ENCODE results near the gene PRELID3B.
A peak's percentile ranks its signal among the peaks of the same experiment; 100 is the strongest.

The PRELID3B gene

GRCh38 chr20:59069026-59069425 is 26.4 kb upstream of the PRELID3B start:
- in situ Hi-C loops (cut with HindIII; ENCODE audit: low sequenced_read_pairs), result no loop called here
- H3K4me3 ChIP-seq (ENCODE audit: low read depth, low read length), result no peak overlapping the region
- TF ChIP-seq CTCF (IDR thresholded peaks at IDR 0.05; ENCODE audit: low read depth, low read length), result no peak
- DNase-seq (ENCODE audit: low read depth, low spot score), result no peak

- H3K4me3 ChIP-seq (ENCODE audit: low read depth, low read length), result no peak overlapping the region
- no peak for TF ChIP-seq CTCF (IDR thresholded peaks at IDR 0.05; ENCODE audit: low read depth, low read length)
- DNase-seq (ENCODE audit: low read depth, low spot score), result no peak
- in situ Hi-C loops (cut with HindIII; ENCODE audit: low sequenced_read_pairs), result no loop called here
Observed at GRCh38 chr20:59068534-59068933, 25.9 kb upstream of the PRELID3B start.

GRCh38 chr20:59064214-59064722 is 21.7 kb upstream of the PRELID3B start:
- in situ Hi-C loops (cut with HindIII; ENCODE audit: low sequenced_read_pairs), result no loop called here
- TF ChIP-seq CTCF (IDR thresholded peaks at IDR 0.05; ENCODE audit: low read depth, low read length), result no peak

DNA sequence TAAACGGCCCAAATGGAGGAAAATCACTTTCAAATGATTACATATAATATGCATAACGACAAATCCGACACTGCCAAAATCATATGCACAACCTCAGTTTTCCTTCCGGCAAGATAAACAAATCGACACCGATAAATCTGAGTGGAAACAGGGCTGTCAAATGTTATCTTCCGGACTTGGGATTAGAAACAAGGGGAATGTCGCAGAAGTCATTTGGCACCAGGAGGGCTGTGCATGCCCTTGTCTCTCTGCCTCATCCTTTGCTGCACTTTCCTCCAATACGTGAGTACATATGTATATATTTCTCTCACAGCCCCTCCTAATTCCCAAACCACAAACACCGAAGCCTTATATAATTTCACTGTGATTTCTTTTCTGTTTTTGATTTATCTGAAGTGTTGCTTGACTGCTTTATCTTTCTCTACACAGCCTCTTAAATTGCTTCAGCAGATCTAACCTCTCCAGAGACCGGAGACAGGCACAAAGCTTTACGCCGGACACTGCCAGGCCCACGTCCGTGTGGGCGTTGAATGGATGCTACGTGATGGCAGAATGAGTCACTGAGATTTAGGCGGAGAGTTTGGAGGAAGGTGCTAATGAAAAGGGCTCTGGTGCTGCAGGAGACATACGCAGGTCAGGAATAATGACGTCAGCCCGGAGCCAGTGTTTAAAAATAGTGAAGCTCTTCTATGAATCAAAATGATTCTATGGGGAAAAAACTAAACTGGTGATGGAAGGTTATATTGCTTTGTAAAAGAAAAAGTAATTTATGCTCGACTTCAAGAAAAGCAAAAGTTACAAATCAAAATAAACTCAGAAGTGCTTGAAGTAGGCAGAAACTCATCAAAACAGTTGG is 21.0 kb upstream of the PRELID3B start:
- DNase-seq (ENCODE audit: low read depth, low spot score), result peak; percentile 59
- no peak for TF ChIP-seq CTCF (IDR thresholded peaks at IDR 0.05; ENCODE audit: low read depth, low read length)
- H3K4me3 ChIP-seq (ENCODE audit: low read depth, low read length), result no peak overlapping the region
- in situ Hi-C loops (cut with HindIII; ENCODE audit: low sequenced_read_pairs), result no loop called here

More at GRCh38 chr20:59064214-59064722, 21.7 kb upstream of the PRELID3B start:
- no peak for DNase-seq (ENCODE audit: low read depth, low spot score)
- H3K4me3 ChIP-seq (ENCODE audit: low read depth, low read length), result no peak overlapping the region

- in situ Hi-C loops (cut with HindIII; ENCODE audit: low sequenced_read_pairs), result no loop called here
- H3K4me3 ChIP-seq (ENCODE audit: low read depth, low read length), result no peak overlapping the region
- no peak for DNase-seq (ENCODE audit: low read depth, low spot score)
- no peak for TF ChIP-seq CTCF (IDR thresholded peaks at IDR 0.05; ENCODE audit: low read depth, low read length)
Observed at GRCh38 chr20:59062081-59062480, 19.5 kb upstream of the PRELID3B start.

DNA sequence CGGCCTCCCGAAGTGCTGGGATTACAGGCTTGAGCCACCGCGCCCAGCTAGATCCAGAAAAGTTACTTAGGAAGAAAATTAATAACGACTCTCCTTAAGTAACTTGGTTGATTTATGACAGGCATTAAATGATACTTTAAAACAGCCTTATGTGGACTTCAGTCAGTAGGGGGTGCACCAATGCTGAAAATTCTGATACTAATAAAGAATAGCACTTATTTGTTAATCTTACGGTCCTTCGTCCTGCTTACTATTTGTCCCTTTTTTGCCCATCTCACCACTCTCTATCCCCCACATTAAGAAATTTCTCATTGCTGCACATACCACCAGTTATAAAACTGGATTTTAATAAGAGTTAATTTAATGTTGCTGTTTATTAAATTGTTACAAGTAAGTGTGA is 12.7 kb upstream of the PRELID3B start:
- H3K4me3 ChIP-seq (ENCODE audit: low read depth, low read length), result no peak overlapping the region
- TF ChIP-seq CTCF (IDR thresholded peaks at IDR 0.05; ENCODE audit: low read depth, low read length), result peak; percentile 39
- no peak for DNase-seq (ENCODE audit: low read depth, low spot score)
- in situ Hi-C loops (cut with HindIII; ENCODE audit: low sequenced_read_pairs), result no loop called here

Data from astrocyte of the spinal cord (primary cell).